ENCODE measurements around the gene ATP8A2. TPM values are rescaled to one million over a fixed set of nuclear protein-coding genes. Genes with fewer than 3 reads are reported as not detected.

The ATP8A2 gene
- total RNA-seq, 2 donors from 2014 or later: 0.10 to 0.64 TPM

GRCh38 chr13:25766991-25767390 is 395.2 kb downstream of the ATP8A2 start:
- Histone ChIP-seq H3K36me3 (no peaks in the 10 kb centered on the region), H3K4me3 (no peak overlapping the region), H3K9me3 (no peaks in the 10 kb centered on the region), H3K27ac (no peak overlapping the region), H3K27me3 (no peaks in the 10 kb centered on the region), H3K4me1 (no peaks in the 10 kb centered on the region), H3K9ac (ENCODE audit: low read depth in 2 of 2, low read length in 2 of 2) (no peak overlapping the region)
- no peak for DNase-seq
- intact Hi-C loops (cut with DNase I): no loop called here
- TF ChIP-seq, protein P1, sequence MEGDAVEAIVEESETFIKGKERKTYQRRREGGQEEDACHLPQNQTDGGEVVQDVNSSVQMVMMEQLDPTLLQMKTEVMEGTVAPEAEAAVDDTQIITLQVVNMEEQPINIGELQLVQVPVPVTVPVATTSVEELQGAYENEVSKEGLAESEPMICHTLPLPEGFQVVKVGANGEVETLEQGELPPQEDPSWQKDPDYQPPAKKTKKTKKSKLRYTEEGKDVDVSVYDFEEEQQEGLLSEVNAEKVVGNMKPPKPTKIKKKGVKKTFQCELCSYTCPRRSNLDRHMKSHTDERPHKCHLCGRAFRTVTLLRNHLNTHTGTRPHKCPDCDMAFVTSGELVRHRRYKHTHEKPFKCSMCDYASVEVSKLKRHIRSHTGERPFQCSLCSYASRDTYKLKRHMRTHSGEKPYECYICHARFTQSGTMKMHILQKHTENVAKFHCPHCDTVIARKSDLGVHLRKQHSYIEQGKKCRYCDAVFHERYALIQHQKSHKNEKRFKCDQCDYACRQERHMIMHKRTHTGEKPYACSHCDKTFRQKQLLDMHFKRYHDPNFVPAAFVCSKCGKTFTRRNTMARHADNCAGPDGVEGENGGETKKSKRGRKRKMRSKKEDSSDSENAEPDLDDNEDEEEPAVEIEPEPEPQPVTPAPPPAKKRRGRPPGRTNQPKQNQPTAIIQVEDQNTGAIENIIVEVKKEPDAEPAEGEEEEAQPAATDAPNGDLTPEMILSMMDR (IDR thresholded peaks at IDR 0.05): no peak

- Histone ChIP-seq H3K9ac (ENCODE audit: low read depth in 2 of 2, low read length in 2 of 2) (no peak overlapping the region), H3K4me3 (no peak overlapping the region), H3K27ac (no peak overlapping the region), H3K4me1 (no peaks in the 10 kb centered on the region), H3K9me3 (no peaks in the 10 kb centered on the region), H3K36me3 (no peaks in the 10 kb centered on the region), H3K27me3 (no peaks in the 10 kb centered on the region)
- DNase-seq: no peak
- TF ChIP-seq, protein P1 (IDR thresholded peaks at IDR 0.05): no peak
- intact Hi-C loops (cut with DNase I): no loop called here
Observed at GRCh38 chr13:25768376-25768775, 396.6 kb downstream of the ATP8A2 start.

DNA sequence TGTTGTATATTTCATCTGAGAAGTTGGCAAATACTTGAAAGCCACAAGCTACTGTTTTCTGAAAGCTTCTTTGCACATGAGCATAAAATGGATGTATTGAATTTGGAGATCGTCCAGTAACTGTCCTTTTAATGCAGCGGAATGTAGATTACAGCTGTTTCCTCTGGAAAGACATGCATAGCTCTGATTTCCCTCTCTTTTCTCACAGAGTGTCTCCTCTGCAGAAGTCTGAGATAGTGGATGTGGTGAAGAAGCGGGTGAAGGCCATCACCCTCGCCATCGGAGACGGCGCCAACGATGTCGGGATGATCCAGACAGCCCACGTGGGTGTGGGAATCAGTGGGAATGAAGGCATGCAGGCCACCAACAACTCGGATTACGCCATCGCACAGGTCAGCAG is 397.1 kb downstream of the ATP8A2 start:
- Histone ChIP-seq H3K4me3 (no peak overlapping the region), H3K27me3 (no peaks in the 10 kb centered on the region), H3K9me3 (no peaks in the 10 kb centered on the region), H3K36me3 (no peaks in the 10 kb centered on the region), H3K27ac (no peak overlapping the region), H3K4me1 (no peaks in the 10 kb centered on the region), H3K9ac (ENCODE audit: low read depth in 2 of 2, low read length in 2 of 2) (no peak overlapping the region)
- intact Hi-C loops (cut with DNase I): no loop called here
- DNase-seq: no peak
- TF ChIP-seq, protein P1 (IDR thresholded peaks at IDR 0.05): no peak

DNA sequence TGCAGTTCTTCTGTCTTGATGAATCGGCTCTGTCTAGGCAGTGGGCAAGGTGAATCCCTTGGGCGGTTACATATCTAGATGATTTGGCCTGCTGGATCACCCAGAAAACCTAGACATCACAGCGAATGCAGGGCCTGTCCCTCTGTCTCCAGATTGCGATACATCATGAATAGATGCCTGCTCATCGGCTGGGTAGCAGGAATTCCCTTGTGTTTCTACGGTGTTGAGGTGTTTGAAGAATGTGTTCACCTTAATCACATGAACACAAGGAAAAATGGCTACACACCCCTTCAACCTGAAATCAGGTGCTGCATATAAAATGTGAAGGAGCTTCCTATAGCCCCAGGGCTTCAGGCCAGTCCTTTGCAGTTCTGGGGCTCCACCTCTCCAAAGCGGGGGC is 398.8 kb downstream of the ATP8A2 start:
- intact Hi-C loops (cut with DNase I): no loop called here
- Histone ChIP-seq H3K4me3 (no peak overlapping the region), H3K27me3 (no peaks in the 10 kb centered on the region), H3K27ac (no peak overlapping the region), H3K9me3 (no peaks in the 10 kb centered on the region), H3K4me1 (no peaks in the 10 kb centered on the region), H3K36me3 (no peaks in the 10 kb centered on the region), H3K9ac (ENCODE audit: low read depth in 2 of 2, low read length in 2 of 2) (no peak overlapping the region)
- DNase-seq: no peak
- TF ChIP-seq, protein P1 (IDR thresholded peaks at IDR 0.05): no peak

- Histone ChIP-seq H3K4me3 (no peak overlapping the region), H3K4me1 (no peaks in the 10 kb centered on the region), H3K36me3 (no peaks in the 10 kb centered on the region), H3K27me3 (no peaks in the 10 kb centered on the region), H3K9ac (ENCODE audit: low read depth in 2 of 2, low read length in 2 of 2) (no peak overlapping the region), H3K27ac (no peak overlapping the region), H3K9me3 (no peaks in the 10 kb centered on the region)
- TF ChIP-seq, protein P1 (IDR thresholded peaks at IDR 0.05): no peak
- DNase-seq: no peak
- intact Hi-C loops (cut with DNase I): no loop called here
Observed at GRCh38 chr13:25771202-25771601, 399.4 kb downstream of the ATP8A2 start.
